Frontal cortex (tissue), 4 donors: ENCODE data around the gene GTPBP8. TPM values are rescaled to one million over a fixed set of nuclear protein-coding genes. Genes with fewer than 3 reads are reported as not detected.
A peak's percentile ranks its signal among the peaks of the same experiment; 100 is the strongest.
"Not testable (repeated sequence)": the region's sequence is repeated elsewhere in the genome, so short reads cannot be mapped to it uniquely, and the experiment has no call there.

ENCODE experiments used
- DNase-seq, 2 donors: peaks; one replicate each; pipeline ENCODE4 v3.0.0; 2012; ENCODE audit warnings: low spot score in 2 of 2
- FAIRE-seq: peaks from 2 replicates; lab custom pipeline; 2012; peaks lifted over from hg19 to GRCh38; lab: Jason Lieb, UNC
- total RNA-seq: library from RNA; depleted of rRNA; stranded (reverse); fragments of >200 nt; gene quantifications from one replicate; pipeline ENCODE4 v1.2.3, GENCODE V29; 2014
- donor health status: control.
- donor health status: control.
- donor health status: control.

Gene GTPBP8
- total RNA-seq, 1 donor from 2014 or later = 23.6 TPM

- DNase-seq (no peak), FAIRE-seq (no peak)
These were observed 3.0 kb upstream of the GTPBP8 start for GRCh38 chr3:112987710-112988334.

DNA sequence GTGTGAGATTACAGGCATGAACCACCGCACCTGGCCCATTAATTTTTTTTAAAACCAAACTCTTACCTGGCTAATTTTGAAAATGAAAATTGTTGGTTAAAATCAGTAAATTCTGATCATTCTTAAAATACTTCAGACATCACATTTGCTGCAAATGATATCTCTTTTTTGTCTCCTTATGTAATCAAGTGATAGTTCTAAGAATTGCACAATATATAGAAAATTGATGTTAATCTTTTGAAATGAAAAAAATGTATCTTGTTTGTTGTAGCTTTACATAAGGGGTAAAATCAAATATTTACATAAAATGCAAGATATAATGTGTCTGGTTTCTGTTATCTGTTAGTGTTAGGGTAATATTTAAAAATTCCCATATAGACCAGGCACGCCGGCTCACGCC is 5.0 kb downstream of the GTPBP8 start:
- FAIRE-seq (no peak), DNase-seq (no peak)

- FAIRE-seq = no peak
- no peak for DNase-seq
These were observed 9.9 kb downstream of the GTPBP8 start for GRCh38 chr3:113000691-113001090.

DNA sequence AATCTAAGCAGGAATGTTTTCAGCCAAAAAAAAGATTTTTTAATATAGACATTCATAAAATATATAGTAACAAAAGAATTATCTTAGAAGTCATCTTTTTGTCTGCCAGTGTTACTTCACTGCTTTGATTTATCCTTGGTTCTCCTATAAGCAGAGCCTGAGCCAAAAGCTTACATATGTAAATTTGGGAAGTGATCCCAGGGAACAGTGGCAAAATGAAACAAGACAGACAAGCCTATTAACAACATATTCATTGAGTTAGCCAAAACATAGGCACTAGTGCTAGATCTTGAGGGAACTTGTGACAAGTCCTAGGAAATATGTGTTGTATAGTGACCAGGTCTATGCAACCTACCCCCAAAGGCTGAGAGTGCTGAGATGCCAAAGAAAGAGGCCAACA is 11.3 kb downstream of the GTPBP8 start:
- no peak for FAIRE-seq
- DNase-seq = no peak

GRCh38 chr3:113002679-113003078 is 11.9 kb downstream of the GTPBP8 start:
- FAIRE-seq (no peak), DNase-seq (no peak)

DNA sequence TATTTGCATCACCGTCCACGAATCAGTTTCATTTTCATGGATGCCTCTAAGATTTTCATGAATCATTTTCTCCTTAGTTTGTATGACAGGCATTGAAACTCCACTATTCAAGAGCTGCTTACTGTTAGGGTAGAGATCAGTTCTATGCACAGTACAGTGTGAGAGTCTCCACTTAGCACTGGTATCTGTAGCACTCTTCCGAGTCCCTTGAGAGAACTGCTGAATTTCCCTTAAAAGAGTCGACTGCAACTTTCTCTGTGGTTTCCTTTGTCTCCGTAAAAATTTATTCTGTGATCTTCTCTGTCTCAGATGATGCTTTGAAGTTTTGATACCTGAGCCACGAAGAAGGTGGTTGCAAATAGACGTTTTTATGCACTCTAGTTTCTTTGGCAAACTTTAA is 14.8 kb downstream of the GTPBP8 start:
- DNase-seq = no peak
- FAIRE-seq = no peak

- DNase-seq (no peak), FAIRE-seq (no peak)
These were observed 15.7 kb downstream of the GTPBP8 start for GRCh38 chr3:113006359-113007056.

DNA sequence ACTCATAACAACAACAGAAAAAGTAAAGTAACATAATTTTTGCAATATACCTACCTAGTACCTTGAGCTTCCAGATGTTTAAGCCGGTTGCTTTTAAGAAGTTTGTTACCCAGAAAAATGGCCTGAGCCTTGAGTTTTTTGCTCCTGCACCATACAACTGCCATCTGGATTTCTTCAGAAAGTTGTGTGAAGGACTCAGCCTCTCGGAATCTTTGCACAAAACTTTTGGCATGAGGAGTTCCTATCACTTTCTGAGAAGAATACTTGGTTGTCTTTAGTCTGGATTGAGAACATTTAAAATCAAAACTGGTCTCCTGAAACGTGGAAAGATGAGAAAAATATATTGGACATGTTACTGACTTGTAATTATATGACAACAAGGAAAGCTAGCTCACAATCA is 17.3 kb downstream of the GTPBP8 start:
- FAIRE-seq (no peak), DNase-seq (no peak)

DNA sequence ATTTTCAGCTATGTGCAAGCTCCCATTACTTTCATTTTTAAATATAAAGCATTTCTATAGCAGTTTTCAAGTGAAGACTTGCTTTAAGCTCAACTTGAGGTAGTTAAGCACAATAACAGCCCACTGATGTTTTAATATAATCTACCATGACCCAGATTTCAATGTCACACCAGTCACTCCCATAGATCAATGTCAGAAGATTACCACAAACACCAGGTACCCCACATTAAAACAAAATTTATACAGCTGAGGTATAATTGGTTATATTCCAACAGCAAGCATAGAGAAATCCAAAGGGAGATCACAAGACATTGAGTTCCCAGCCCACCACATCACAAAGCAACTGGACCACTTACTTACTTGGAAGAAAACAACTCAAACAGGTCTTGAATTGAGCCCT is 22.8 kb downstream of the GTPBP8 start:
- no peak for DNase-seq
- no peak for FAIRE-seq

GRCh38 chr3:113018536-113019181 is 27.9 kb downstream of the GTPBP8 start:
- DNase-seq = no peak

GRCh38 chr3:113019182-113020137 is 28.7 kb downstream of the GTPBP8 start:
- FAIRE-seq = no peak
- peak; percentile 81 to 86 for DNase-seq

More at GRCh38 chr3:113018536-113019181, 27.9 kb downstream of the GTPBP8 start:
- FAIRE-seq = no peak

- DNase-seq (no peak), FAIRE-seq (no peak)
These were observed 30.7 kb downstream of the GTPBP8 start for GRCh38 chr3:113021471-113021870.

DNA sequence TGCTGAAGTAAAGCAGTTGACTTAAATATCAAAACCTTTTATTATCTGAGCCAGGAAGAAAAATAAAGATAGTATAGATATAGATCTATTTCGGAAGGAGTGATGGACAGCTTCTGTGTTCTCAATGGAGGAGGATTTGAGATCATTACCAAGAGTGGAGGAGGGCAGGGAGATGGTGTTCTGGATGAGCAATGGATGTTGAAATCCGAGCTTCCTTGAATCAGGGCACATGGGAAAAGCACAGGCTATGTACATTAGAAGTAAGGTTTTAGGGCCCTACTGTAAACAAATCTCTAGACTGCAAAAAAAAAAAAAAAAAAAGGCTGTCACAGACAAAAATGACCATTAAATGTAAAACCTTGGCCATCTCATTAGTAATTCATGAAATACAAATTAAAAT is 43.2 kb downstream of the GTPBP8 start:
- FAIRE-seq = no peak
- DNase-seq = no peak

GRCh38 chr3:113035387-113035982 is 44.7 kb downstream of the GTPBP8 start:
- FAIRE-seq = no peak
- peak in 1 of 2 donors; percentile 52 for DNase-seq

DNA sequence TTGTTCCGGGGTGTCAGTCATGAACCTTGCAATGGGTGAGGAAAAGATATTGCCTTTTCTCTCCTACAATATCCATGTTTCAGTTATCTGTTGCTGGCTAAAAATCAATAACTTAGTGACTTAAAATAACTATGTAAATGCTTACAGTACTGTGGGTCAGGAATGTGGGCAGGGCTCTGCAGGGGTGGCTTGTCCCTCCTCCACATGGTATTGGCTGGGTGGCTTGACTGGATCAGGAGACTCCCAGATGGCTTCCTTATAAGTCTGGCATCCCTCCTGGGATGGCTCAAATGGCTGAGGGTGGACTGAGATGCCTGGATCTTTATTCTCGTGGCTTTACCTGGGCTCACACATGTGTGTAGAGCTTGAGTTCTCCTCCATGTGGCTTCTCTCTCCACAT is 47.5 kb downstream of the GTPBP8 start:
- no peak for FAIRE-seq

DNA sequence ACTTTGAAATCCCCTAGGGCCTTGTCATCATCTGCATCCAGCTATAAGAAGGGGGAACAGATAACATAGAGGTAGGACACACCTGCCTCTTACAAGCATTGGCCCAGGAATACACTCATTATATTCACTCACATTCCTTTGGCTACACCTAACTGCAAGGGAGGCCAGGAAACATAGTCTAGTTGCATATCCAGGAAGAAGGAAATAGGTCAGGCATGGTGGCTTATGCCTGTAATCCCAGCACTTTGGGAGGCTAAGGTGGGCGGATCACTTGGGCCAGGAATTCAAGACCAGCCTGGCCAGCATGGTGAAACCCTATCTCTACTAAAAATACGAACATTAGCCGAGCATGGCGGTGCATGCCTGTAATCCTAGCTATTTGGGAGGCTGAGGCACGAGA is 48.8 kb downstream of the GTPBP8 start:
- FAIRE-seq (no peak), DNase-seq (no peak)

More for the DNA sequence above, 47.5 kb downstream of the GTPBP8 start:
- DNase-seq = no peak

GRCh38 chr3:113040231-113040630 is 49.4 kb downstream of the GTPBP8 start:
- FAIRE-seq = no peak
- DNase-seq = no peak

GRCh38 chr3:113043686-113044085 is 52.9 kb downstream of the GTPBP8 start:
- no peak for FAIRE-seq

GRCh38 chr3:113046186-113046965 is 55.6 kb downstream of the GTPBP8 start:
- not testable (repeated sequence) for DNase-seq, FAIRE-seq

More at GRCh38 chr3:113043686-113044085, 52.9 kb downstream of the GTPBP8 start:
- no peak for DNase-seq
